SK-N-SH (cell line): ENCODE measurements around the gene RAC2. TPM values are rescaled to one million over a fixed set of nuclear protein-coding genes. Genes with fewer than 3 reads are reported as not detected.

ENCODE experiments used
- CTCF ChIA-PET: fragments of 300-600, 350-600 bp; formaldehyde crosslinking; extraction: SDS; loops from one replicate; lab custom pipeline; 2021; lab: Yijun Ruan, JAX
- POLR2A ChIA-PET: fragments of 350-600 bp; sonication (Branson Sonifier 250); formaldehyde crosslinking; extraction: SDS; loops from one replicate; lab custom pipeline; 2020; ENCODE audit warnings: antibody characterized with exemption, inconsistent platforms; lab: Yijun Ruan, JAX
- DNase-seq: peaks from one replicate; pipeline ENCODE4 v3.0.0; 2012
- H2AFZ ChIP-seq: fragments of 200-600 bp; sonication (generic); 2 replicates; pipeline ENCODE4 v1.8.1; 2016; ENCODE audit warnings: antibody characterized with exemption, mild to moderate bottlenecking, low read depth
- H3F3A ChIP-seq: fragments of 200-600 bp; sonication (generic); replicated peaks from 2 replicates; pipeline ENCODE3; 2016; ENCODE audit warnings: antibody characterized with exemption, mild to moderate bottlenecking; ENCODE audit not compliant: insufficient read depth
- H3K27ac ChIP-seq, 2 experiments: fragments of 200-500 bp in 1 of 2; fragments of 200-600 bp in 1 of 2; sonication (Bioruptor generic) in 1 of 2; sonication (generic), shearing (Covaris generic) in 1 of 2; 2 replicates each; pipeline versions ENCODE4 v1.5.1 to v1.6.1; 2014 to 2016; ENCODE audit warnings: low read depth in 2 of 2, inconsistent platforms in 1 of 2, low read length in 1 of 2, mild to moderate bottlenecking in 1 of 2, mixed read lengths in 1 of 2
- H3K27me3 ChIP-seq: fragments of 200-600 bp; sonication (generic), shearing (Covaris generic); 2 replicates; pipeline ENCODE4 v1.6.1; 2016; ENCODE audit warnings: mixed run types; ENCODE audit not compliant: insufficient read depth
- H3K36me3 ChIP-seq, 2 experiments: fragments of 200-500 bp in 1 of 2; fragments of 200-600 bp in 1 of 2; sonication (Bioruptor generic) in 1 of 2; sonication (generic) in 1 of 2; replicated peaks in 1 of 2; 2 replicates each; pipeline versions ENCODE3 to v1.5.1; 2014 to 2016; ENCODE audit warnings: low read length in 1 of 2, mild to moderate bottlenecking in 1 of 2; ENCODE audit not compliant: insufficient read depth in 2 of 2, control insufficient read depth in 1 of 2
- H3K4me1 ChIP-seq, 2 experiments: fragments of 200-500 bp in 1 of 2; fragments of 200-600 bp in 1 of 2; sonication (Bioruptor generic) in 1 of 2; sonication (generic), shearing (Covaris generic) in 1 of 2; 2 replicates each; pipeline versions ENCODE4 v1.5.1 to v1.6.1; 2014 to 2016; ENCODE audit warnings: low read depth in 1 of 2, low read length in 1 of 2, mixed run types in 1 of 2; ENCODE audit not compliant: insufficient read depth in 2 of 2, control insufficient read depth in 1 of 2
- H3K4me2 ChIP-seq: fragments of 200-600 bp; sonication (generic), shearing (Covaris generic); 2 replicates; pipeline ENCODE4 v1.6.1; 2017; ENCODE audit warnings: mixed run types
- H3K4me3 ChIP-seq, 2 experiments: fragments of 200-500 bp in 1 of 2; fragments of 200-600 bp in 1 of 2; sonication (Bioruptor generic) in 1 of 2; sonication (generic), shearing (Covaris generic) in 1 of 2; 2 replicates each; pipeline versions ENCODE4 v1.5.1 to v1.8.1; 2014 to 2016; ENCODE audit warnings: low read depth in 2 of 2, inconsistent platforms in 1 of 2, low read length in 1 of 2, mild to moderate bottlenecking in 1 of 2, mixed read lengths in 1 of 2, moderate library complexity in 1 of 2
- H3K79me2 ChIP-seq: fragments of 200-600 bp; sonication (generic); 2 replicates; pipeline ENCODE4 v1.8.1; 2017; ENCODE audit warnings: mild to moderate bottlenecking; ENCODE audit not compliant: insufficient read depth
- H3K9ac ChIP-seq: fragments of 200-600 bp; sonication (generic); 2 replicates; pipeline ENCODE4 v1.6.1; 2017; ENCODE audit warnings: mixed run types
- H3K9me2 ChIP-seq: fragments of 200-600 bp; sonication (generic); 2 replicates; pipeline ENCODE4 v1.6.1; 2017; ENCODE audit warnings: mixed run types
- H3K9me3 ChIP-seq: fragments of 200-600 bp; sonication (generic); 2 replicates; pipeline ENCODE4 v1.6.1; 2017; ENCODE audit warnings: mixed run types, mild to moderate bottlenecking, moderate library complexity
- H4K20me1 ChIP-seq: fragments of 200-600 bp; sonication (generic); 2 replicates; pipeline ENCODE4 v1.6.1; 2017; ENCODE audit warnings: mild to moderate bottlenecking, mixed run types; ENCODE audit not compliant: insufficient read depth
- CTCF ChIP-seq: fragments of 200-600 bp; sonication (generic); IDR thresholded peaks from 2 replicates; pipeline ENCODE4 v1.6.1; 2017; ENCODE audit warnings: antibody characterized with exemption, mild to moderate bottlenecking, moderate library complexity
- EP300 ChIP-seq, 2 experiments: IDR thresholded peaks; 2 replicates each; pipeline versions ENCODE4 v1.4.0 to v1.6.1; 2012; ENCODE audit warnings: borderline replicate concordance in 1 of 2, low read depth in 1 of 2, low read length in 1 of 2
- FOSL2 ChIP-seq: IDR thresholded peaks from 2 replicates; pipeline ENCODE4 v1.4.0; 2012; ENCODE audit warnings: low read depth, mild to moderate bottlenecking, moderate library complexity, borderline replicate concordance
- FOXM1 ChIP-seq: IDR thresholded peaks from 2 replicates; pipeline ENCODE4 v1.4.0; 2012; ENCODE audit warnings: low read depth, mild to moderate bottlenecking
- MAX ChIP-seq: IDR thresholded peaks from 2 replicates; pipeline ENCODE4 v1.4.0; 2012; ENCODE audit warnings: low read depth
- MEF2A ChIP-seq: IDR thresholded peaks from 2 replicates; pipeline ENCODE4 v1.4.0; 2012; ENCODE audit warnings: low read depth, borderline replicate concordance
- PBX3 ChIP-seq: IDR thresholded peaks from 2 replicates; pipeline ENCODE4; 2012
- RCOR1 ChIP-seq: fragments of 150-350 bp; IDR thresholded peaks from 2 replicates; pipeline ENCODE4 v1.6.1; 2017; ENCODE audit warnings: antibody characterized with exemption, low read length
- REST ChIP-seq: IDR thresholded peaks from 2 replicates; pipeline ENCODE4 v1.6.1; 2012; ENCODE audit warnings: mild to moderate bottlenecking, low read depth, low read length, moderate library complexity
- RXRA ChIP-seq: IDR thresholded peaks from 2 replicates; pipeline ENCODE4 v1.4.0; 2012; ENCODE audit warnings: low read depth, mild to moderate bottlenecking, borderline replicate concordance
- SMC3 ChIP-seq: IDR thresholded peaks from 2 replicates; pipeline ENCODE4 v1.6.1; 2012; ENCODE audit warnings: low read depth, low read length, improper control_type of control experiment
- TCF12 ChIP-seq: IDR thresholded peaks from 2 replicates; pipeline ENCODE4 v1.4.0; 2012
- WGBS: methylation state at CpG from one replicate; pipeline ENCODE4 v1.1.6; 2017; ENCODE audit warnings: low lambda C conversion rate; 5-methylcytosine and 5-hydroxymethylcytosine counted together
- polyA plus RNA-seq, 3 experiments: library from polyadenylated mRNA; depleted of rRNA; stranded (reverse); fragments of >200 nt; gene quantifications; 2 replicates each; pipeline ENCODE4 v1.2.3, GENCODE V29; 2012

Gene RAC2
- polyA plus RNA-seq, 1 of the 3 experiments (the other 2 are of a cell fraction), result 29.9 TPM

GRCh38 chr22:37179622-37180420 lies 64.2 kb downstream of the RAC2 start:
- ChIA-PET POLR2A (no interaction called here), CTCF (interaction anchor here (1.7 to 19.4 kb wide), 2 partner anchors 13 to 19 kb away, joined by 5 to 190 read pairs; no protein-coding TSS in a partner anchor)
- no peak overlapping the region for H3K9ac ChIP-seq
- no peak overlapping the region for H3K4me2 ChIP-seq
- no peak for TF ChIP-seq SMC3
- no peak for TF ChIP-seq MEF2A
- no peak for TF ChIP-seq TCF12
- no peak for TF ChIP-seq FOXM1
- TF ChIP-seq FOSL2, result no peak
- no peak for TF ChIP-seq RCOR1
- no peak for TF ChIP-seq CTCF
- TF ChIP-seq PBX3, result no peak
- TF ChIP-seq RXRA, result no peak
- no peak for TF ChIP-seq EP300 (IDR thresholded peaks at IDR 0.05; ENCODE audit: borderline replicate concordance in 1 of 2, low read depth in 1 of 2, low read length in 1 of 2)
- TF ChIP-seq REST, result no peak
- TF ChIP-seq MAX, result no peak
- H4K20me1 ChIP-seq, result no peaks in the 10 kb centered on the region
- H3F3A ChIP-seq, result no peaks in the 10 kb centered on the region
- peaks cover 0 to 41% of the 10 kb centered on the region in 2 experiments; a peak in 1 of 4 replicates for H3K4me1 ChIP-seq
- WGBS, result 87% methylated on average over 26 of the region's 31 CpGs
- no peak overlapping the region for H2AFZ ChIP-seq
- H3K27me3 ChIP-seq, result no peaks in the 10 kb centered on the region
- no peak overlapping the region for H3K4me3 ChIP-seq
- DNase-seq, result no peak
- peaks cover 0 to 25% of the 10 kb centered on the region in 2 experiments for H3K36me3 ChIP-seq
- no peaks in the 10 kb centered on the region for H3K79me2 ChIP-seq
- H3K9me3 ChIP-seq, result no peaks in the 10 kb centered on the region
- no peaks in the 10 kb centered on the region for H3K9me2 ChIP-seq
- H3K27ac ChIP-seq, result no peak overlapping the region; a peak in 1 of 4 replicates
